Measurements from ENCODE around the gene SPEN.

GRCh38 chr1:15834406-15835204 is 12.9 kb upstream of the SPEN start:
- TF ChIP-seq, protein P1, sequence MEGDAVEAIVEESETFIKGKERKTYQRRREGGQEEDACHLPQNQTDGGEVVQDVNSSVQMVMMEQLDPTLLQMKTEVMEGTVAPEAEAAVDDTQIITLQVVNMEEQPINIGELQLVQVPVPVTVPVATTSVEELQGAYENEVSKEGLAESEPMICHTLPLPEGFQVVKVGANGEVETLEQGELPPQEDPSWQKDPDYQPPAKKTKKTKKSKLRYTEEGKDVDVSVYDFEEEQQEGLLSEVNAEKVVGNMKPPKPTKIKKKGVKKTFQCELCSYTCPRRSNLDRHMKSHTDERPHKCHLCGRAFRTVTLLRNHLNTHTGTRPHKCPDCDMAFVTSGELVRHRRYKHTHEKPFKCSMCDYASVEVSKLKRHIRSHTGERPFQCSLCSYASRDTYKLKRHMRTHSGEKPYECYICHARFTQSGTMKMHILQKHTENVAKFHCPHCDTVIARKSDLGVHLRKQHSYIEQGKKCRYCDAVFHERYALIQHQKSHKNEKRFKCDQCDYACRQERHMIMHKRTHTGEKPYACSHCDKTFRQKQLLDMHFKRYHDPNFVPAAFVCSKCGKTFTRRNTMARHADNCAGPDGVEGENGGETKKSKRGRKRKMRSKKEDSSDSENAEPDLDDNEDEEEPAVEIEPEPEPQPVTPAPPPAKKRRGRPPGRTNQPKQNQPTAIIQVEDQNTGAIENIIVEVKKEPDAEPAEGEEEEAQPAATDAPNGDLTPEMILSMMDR (IDR thresholded peaks at IDR 0.05): peak in 1 of 4 experiments; percentile 2
- peak; percentile 79 to 87 for TF ChIP-seq POLR2A (IDR thresholded peaks at IDR 0.05)

Data from uterus (tissue), 2 donors.